Measurements from ENCODE around the gene DNAJC8.

GRCh38 chr1:28157894-28158293 lies 74.9 kb downstream of the DNAJC8 start:
- TF ChIP-seq SUZ12 (IDR thresholded peaks at IDR 0.05; ENCODE audit: extremely low read depth, insufficient read depth, insufficient read length) = no peak
- no peak for TF ChIP-seq ZNF274 (IDR thresholded peaks at IDR 0.05; ENCODE audit: low read depth, low read length)
- TF ChIP-seq YY1 (IDR thresholded peaks at IDR 0.05; ENCODE audit: insufficient read depth, insufficient read length) = no peak
